Immature natural killer cell (primary cell): ENCODE measurements around the gene MRPL40. TPM values are rescaled to one million over a fixed set of nuclear protein-coding genes. Genes with fewer than 3 reads are reported as not detected.
A peak's percentile ranks its signal among the peaks of the same experiment; 100 is the strongest.

Source experiments
- DNase-seq, 3 donors: peaks; one replicate each; pipeline ENCODE4 v3.0.0; 2022; ENCODE audit warnings: mixed read lengths in 1 of 3
- H3K27ac Mint-ChIP-seq, 6 donors: one replicate each; pipeline ENCODE4 v1.8.0; 2020; ENCODE audit warnings: mixed read lengths in 6 of 6, mild to moderate bottlenecking in 5 of 6, inconsistent platforms in 4 of 6, moderate library complexity in 3 of 6
- H3K27me3 Mint-ChIP-seq, 3 donors: one replicate each; pipeline ENCODE4 v1.8.0; 2020 to 2021; ENCODE audit warnings: low read depth in 3 of 3, mild to moderate bottlenecking in 3 of 3, mixed read lengths in 3 of 3, moderate library complexity in 3 of 3, inconsistent platforms in 1 of 3
- H3K36me3 Mint-ChIP-seq, 3 donors: one replicate each; pipeline ENCODE4 v1.8.0; 2020; ENCODE audit warnings: mixed read lengths in 3 of 3, inconsistent platforms in 2 of 3, mild to moderate bottlenecking in 2 of 3
- H3K4me1 Mint-ChIP-seq, 2 donors: one replicate each; pipeline ENCODE4 v1.8.0; 2020; ENCODE audit warnings: inconsistent platforms in 2 of 2, mild to moderate bottlenecking in 2 of 2, mixed read lengths in 2 of 2, moderate library complexity in 1 of 2
- H3K4me3 Mint-ChIP-seq, 5 donors: one replicate each; pipeline ENCODE4 v1.8.0; 2020; ENCODE audit warnings: mild to moderate bottlenecking in 5 of 5, mixed read lengths in 5 of 5, inconsistent platforms in 3 of 5, moderate library complexity in 3 of 5
- H3K9me3 Mint-ChIP-seq, 6 donors: one replicate each; pipeline ENCODE4 v1.8.0; 2020; ENCODE audit warnings: mild to moderate bottlenecking in 6 of 6, mixed read lengths in 6 of 6, inconsistent platforms in 4 of 6, moderate library complexity in 3 of 6
- polyA plus RNA-seq, 3 donors: library from polyadenylated mRNA; unstranded; fragments of 300-500 nt; fragmentation: Illumina TruSeq; gene quantifications; one replicate each; pipeline ENCODE4 v1.2.3, GENCODE V29; 2021

Gene MRPL40
- polyA plus RNA-seq, 3 donors from 2014 or later, result 64.7 to 85.1 (median 77.9) TPM

DNA sequence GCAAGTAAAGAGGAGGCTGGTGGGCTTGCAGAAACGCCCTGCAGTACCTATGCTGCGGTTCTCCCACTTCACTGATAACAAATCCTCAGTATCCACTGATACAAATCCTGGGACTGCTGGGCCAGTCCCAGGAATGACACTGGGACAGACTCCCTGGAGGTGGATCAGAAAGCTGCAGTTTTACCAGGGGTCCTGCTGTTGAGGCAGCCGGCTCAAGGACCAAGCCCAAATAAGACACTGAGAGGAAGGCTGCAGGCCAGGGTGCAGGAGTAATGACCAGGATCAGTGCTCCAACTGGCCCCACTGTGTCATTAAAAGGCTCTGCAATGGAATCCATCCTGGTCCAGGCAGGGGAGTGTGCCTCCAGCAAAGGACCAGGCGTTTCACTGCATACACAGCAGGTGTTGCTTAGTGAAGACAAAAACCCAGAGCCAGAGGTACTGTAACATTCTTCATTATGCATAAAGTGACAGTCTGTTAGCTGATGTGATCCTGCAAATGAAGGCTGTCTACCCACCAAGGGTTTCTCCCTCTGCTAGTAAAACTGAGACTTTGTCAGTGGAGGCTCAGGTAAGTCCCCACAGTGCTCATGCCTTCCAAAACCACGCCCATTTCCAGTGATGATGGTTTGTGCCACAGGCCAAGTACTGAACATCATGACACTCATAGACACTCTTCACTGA lies 16.5 kb downstream of the MRPL40 start:
- peak overlapping the region; percentile 16 to 98 (median 65) for H3K27ac Mint-ChIP-seq
- H3K27me3 Mint-ChIP-seq, result peaks cover 0 to 9% (median 0%) of the 10 kb centered on the region in 3 donors
- DNase-seq, result no peak
- peaks cover 32 to 44% of the 10 kb centered on the region in 2 donors for H3K4me1 Mint-ChIP-seq
- H3K9me3 Mint-ChIP-seq, result no peaks in the 10 kb centered on the region
- H3K4me3 Mint-ChIP-seq, result peak overlapping the region; percentile 28 to 95 (median 87)
- H3K36me3 Mint-ChIP-seq, result peaks cover 4 to 12% (median 5%) of the 10 kb centered on the region in 3 donors

DNA sequence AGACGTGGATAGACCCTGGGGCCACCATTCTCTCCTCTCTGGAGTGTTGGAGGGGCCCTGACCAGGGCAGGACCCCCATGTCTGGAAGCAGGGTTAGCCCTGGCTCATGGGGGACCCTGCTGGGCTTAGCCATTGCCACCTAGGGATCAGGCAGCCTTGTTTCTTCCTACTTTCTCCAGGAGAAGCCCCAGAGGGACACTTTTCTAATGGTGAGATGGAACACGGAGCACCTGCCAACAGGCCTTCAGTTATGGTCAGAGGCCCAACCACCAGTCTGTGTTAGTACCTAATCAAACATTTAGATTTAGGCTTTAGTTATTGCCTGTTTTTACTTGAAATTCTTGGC lies 17.1 kb downstream of the MRPL40 start:
- peak overlapping the region in 3 of 6 donors; percentile 16 to 29 (median 17) for H3K27ac Mint-ChIP-seq
- peak overlapping the region in 3 of 5 donors; percentile 15 to 27 (median 21) for H3K4me3 Mint-ChIP-seq
- DNase-seq, result no peak
- peaks cover 0 to 9% (median 0%) of the 10 kb centered on the region in 3 donors for H3K27me3 Mint-ChIP-seq
- no peaks in the 10 kb centered on the region for H3K9me3 Mint-ChIP-seq
- peaks cover 4 to 17% (median 10%) of the 10 kb centered on the region in 3 donors for H3K36me3 Mint-ChIP-seq
- peaks cover 27 to 40% of the 10 kb centered on the region in 2 donors for H3K4me1 Mint-ChIP-seq

DNA sequence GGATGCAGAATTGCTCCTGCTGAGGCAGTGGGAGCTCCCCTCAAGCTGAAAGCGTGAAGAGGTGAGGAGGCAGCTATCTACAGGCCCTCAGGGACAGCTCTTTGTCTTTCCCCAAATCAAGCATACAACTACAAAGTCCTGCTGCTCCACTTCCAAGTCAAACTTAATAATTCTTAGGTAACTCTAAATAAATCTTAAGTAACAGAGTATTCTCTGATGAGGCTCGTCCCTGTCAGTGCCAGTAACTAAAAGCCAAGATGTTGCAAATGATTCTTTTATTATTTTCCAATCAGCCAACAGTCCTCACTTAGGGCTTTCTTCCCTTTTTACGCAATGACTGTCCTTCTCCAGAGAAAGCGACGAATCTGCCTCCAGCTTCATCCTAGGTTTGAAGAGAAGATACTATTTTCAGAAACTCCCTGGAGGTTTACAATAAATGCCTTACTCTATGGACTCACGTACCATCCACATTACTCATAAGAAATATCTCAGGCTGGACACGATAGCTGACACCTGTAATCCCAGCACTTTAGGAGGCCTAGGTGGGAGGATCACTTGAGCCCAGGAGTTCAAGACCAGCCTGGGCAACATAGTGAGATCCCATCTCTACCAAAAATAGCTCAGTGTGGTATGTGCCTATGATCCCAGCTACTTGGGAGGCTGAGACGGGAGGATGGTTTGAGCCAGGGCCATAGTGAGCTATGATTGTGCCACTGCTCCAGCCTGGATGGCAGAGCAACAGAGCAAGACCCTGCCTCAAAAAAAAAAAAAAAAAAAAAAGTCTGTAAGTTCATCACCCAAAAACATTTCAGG lies 18.2 kb downstream of the MRPL40 start:
- Mint-ChIP-seq H3K9me3 (no peaks in the 10 kb centered on the region), H3K4me1 (peaks cover 19 to 29% of the 10 kb centered on the region in 2 donors), H3K27me3 (peaks cover 0 to 10% (median 0%) of the 10 kb centered on the region in 3 donors), H3K4me3 (no peak overlapping the region), H3K27ac (peak overlapping the region in 1 of 6 donors; percentile 46), H3K36me3 (peaks cover 4 to 26% (median 12%) of the 10 kb centered on the region in 3 donors)
- DNase-seq, result no peak

DNA sequence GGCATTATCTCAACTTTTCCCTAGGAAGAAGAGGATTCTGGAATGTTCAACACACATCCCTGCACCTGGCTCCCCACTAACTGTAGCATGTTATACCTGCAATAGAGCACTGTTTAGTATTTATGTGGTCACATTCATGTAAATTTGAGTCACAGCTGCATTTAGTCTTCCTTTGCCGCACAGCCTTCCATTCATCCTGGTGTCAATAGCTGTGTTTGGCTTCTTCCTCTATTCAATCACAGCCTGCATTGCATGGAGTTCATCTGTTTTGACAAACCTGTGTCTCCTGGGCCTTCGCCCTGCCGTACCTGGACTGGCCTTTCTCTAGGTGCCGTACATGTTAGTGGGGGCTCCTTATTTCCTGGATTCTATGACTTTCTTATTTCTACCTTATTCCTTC lies 19.2 kb downstream of the MRPL40 start:
- Mint-ChIP-seq H3K27ac (peak overlapping the region in 3 of 6 donors; percentile 31 to 41 (median 38)), H3K4me1 (peaks cover 14 to 21% of the 10 kb centered on the region in 2 donors), H3K4me3 (no peak overlapping the region), H3K36me3 (peaks cover 9 to 32% (median 12%) of the 10 kb centered on the region in 3 donors), H3K27me3 (peaks cover 0 to 10% (median 0%) of the 10 kb centered on the region in 3 donors), H3K9me3 (no peaks in the 10 kb centered on the region)
- DNase-seq, result no peak

DNA sequence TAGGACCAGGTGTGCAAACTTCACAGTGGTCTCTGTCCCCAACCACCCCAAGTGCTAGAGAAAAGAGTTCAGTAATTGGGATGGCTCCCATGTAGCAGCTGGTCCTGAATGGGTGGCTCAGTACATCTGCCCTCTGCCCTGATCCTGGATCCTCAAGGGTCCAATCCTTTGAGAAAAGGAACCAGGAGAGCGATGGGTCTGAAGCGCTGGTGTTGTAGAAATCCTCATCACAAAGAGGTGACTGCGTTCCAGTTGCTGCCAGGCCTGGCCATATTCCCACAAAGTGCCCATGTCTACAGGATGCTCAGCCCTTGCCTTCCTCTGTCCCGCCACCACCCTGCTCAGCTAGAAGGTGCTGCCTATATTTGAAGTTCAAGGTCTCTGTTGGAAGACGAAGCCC lies 21.4 kb downstream of the MRPL40 start:
- Mint-ChIP-seq H3K9me3 (no peaks in the 10 kb centered on the region), H3K4me1 (peaks cover 0 to under 1% of the 10 kb centered on the region in 2 donors), H3K27ac (peak overlapping the region in 2 of 6 donors; percentile 67 to 69), H3K36me3 (peaks cover 14 to 37% (median 17%) of the 10 kb centered on the region in 3 donors), H3K27me3 (peaks cover 0 to 5% (median 0%) of the 10 kb centered on the region in 3 donors), H3K4me3 (no peak overlapping the region)
- DNase-seq, result no peak

DNA sequence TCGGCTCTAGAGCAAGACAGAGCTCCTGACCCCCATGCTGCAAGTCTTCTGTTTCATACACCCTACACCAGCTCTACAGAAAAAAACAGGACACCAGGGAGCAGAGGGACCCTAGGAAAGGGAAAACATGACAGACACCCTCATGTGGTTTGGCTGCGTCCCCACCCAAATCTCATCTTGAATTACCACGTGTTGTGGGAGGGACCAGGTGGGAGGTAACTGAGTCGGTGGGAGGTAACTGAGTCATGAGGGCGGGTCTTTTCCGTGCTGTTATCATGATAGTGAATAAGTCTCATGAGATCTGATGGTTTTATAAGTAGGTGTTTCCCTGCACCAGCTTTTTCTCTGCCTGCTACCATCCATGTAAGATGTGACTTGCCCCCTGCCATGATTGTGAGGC lies 21.8 kb downstream of the MRPL40 start:
- Mint-ChIP-seq H3K36me3 (peaks cover 14 to 37% (median 17%) of the 10 kb centered on the region in 3 donors), H3K4me1 (no peaks in the 10 kb centered on the region), H3K4me3 (no peak overlapping the region), H3K27me3 (peaks cover 0 to 5% (median 0%) of the 10 kb centered on the region in 3 donors), H3K9me3 (no peaks in the 10 kb centered on the region), H3K27ac (peak overlapping the region in 2 of 6 donors; percentile 56 to 69)
- no peak for DNase-seq

DNA sequence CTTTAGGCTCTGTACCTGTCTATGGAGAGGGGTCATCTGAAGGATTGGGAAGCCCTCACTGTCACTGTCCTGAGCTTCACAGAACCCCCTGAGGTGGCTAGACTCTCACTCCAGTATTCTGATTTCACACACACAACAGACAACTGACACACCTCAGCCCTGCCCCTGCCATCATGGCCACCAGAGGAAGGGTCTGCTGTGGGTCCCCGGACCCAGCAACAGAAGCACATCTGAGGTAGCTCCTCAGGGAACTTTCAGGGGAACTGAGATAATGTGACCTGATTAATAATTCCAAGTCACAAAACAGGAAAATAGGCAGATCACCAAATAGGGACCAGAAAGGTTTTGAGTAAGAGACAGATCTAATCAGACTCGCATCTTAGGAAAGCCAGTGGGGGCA lies 22.7 kb downstream of the MRPL40 start:
- Mint-ChIP-seq H3K27ac (no peak overlapping the region), H3K36me3 (peaks cover 15 to 39% (median 17%) of the 10 kb centered on the region in 3 donors), H3K9me3 (no peaks in the 10 kb centered on the region)

GRCh38 chr22:19455585-19456370 lies 23.4 kb downstream of the MRPL40 start:
- peak overlapping the region in 1 of 6 donors; percentile 48 for H3K27ac Mint-ChIP-seq

More for the DNA sequence above, 22.7 kb downstream of the MRPL40 start:
- Mint-ChIP-seq H3K4me3 (no peak overlapping the region), H3K27me3 (peaks cover 0 to 5% (median 0%) of the 10 kb centered on the region in 3 donors), H3K4me1 (no peaks in the 10 kb centered on the region)
- no peak for DNase-seq

DNA sequence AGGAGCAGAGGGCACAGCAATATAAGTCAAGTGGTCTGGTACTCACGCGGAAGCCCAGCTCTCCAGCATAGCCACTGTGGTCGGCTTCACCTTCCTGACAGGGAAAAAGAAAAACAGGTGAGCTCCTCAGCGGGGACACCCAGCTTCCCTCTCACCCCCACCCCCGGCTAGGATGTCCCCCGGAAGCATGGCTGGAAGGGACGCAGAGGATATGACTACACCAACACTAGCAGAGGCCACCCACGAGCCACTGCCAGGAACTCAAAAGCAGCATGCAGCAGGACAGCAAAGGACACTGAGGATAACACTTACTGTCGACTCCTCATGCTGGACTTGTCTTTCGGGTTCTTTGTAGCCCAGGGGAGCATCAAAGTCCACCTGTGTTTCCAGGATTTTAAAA lies 24.2 kb downstream of the MRPL40 start:
- no peak overlapping the region for H3K4me3 Mint-ChIP-seq
- no peak for DNase-seq

More at GRCh38 chr22:19455585-19456370, 23.4 kb downstream of the MRPL40 start:
- Mint-ChIP-seq H3K36me3 (peaks cover 17 to 39% (median 17%) of the 10 kb centered on the region in 3 donors), H3K9me3 (no peaks in the 10 kb centered on the region), H3K27me3 (peaks cover 0 to 5% (median 0%) of the 10 kb centered on the region in 3 donors), H3K4me3 (no peak overlapping the region), H3K4me1 (no peaks in the 10 kb centered on the region)
- no peak for DNase-seq

DNA sequence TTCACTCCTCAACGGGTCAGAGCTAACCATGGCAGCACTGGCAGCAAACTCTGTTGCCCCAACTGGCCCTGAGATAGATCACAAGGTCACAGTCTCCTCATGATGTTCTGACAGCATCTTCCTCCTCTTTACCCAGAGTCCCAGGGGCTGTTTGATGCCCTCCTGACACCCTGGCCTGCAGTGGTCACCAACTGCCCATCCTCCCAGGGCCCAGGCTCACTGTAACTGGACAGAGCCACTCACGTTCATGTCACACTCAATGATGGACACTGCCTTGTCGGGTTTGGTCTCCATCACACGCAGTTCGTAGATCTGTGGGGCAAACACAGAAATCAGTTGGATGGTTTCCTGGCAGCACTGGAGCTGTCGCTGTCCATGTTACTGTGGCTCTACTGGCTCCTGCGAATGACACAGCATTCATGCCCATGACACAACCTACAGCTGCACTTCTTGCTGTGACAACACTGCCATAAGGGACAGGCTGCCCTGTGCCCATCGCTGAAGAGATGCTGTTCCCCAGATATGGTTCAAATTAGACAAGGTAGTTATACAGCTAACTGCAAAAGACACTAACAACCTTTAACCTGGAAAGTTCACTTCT lies 25.6 kb downstream of the MRPL40 start:
- DNase-seq, result no peak
- H3K4me3 Mint-ChIP-seq, result no peak overlapping the region
- H3K9me3 Mint-ChIP-seq, result no peaks in the 10 kb centered on the region
- H3K4me1 Mint-ChIP-seq, result no peaks in the 10 kb centered on the region
- H3K27me3 Mint-ChIP-seq, result peaks cover 0 to 3% (median 0%) of the 10 kb centered on the region in 3 donors
- H3K36me3 Mint-ChIP-seq, result peaks cover 13 to 42% (median 21%) of the 10 kb centered on the region in 3 donors
- H3K27ac Mint-ChIP-seq, result no peak overlapping the region

More for the DNA sequence above, 24.2 kb downstream of the MRPL40 start:
- H3K4me1 Mint-ChIP-seq, result no peaks in the 10 kb centered on the region
- peak overlapping the region in 2 of 6 donors; percentile 46 to 48 for H3K27ac Mint-ChIP-seq
- H3K36me3 Mint-ChIP-seq, result peaks cover 17 to 41% (median 22%) of the 10 kb centered on the region in 3 donors
- no peaks in the 10 kb centered on the region for H3K9me3 Mint-ChIP-seq
- H3K27me3 Mint-ChIP-seq, result peaks cover 0 to 3% (median 0%) of the 10 kb centered on the region in 3 donors

DNA sequence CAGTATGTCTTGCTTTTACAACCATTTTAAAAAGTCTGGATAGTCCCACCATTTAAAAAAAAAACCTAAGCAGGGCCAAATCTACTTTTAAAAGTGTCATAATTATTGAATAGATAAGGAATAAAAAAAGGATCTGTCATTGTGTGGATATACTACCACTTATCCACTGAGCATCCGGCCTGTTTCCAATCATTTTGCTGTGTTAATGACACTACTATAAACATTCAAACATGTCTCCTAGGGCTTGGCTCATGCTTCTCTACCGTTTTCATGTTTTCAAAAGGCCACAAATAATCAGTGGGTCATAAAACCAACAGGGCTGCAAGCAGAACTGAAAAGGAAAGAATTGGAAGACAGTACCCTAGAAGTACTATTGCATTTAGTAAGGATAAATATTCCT lies 27.7 kb downstream of the MRPL40 start:
- no peak overlapping the region for H3K27ac Mint-ChIP-seq
- peaks cover 0 to 1% of the 10 kb centered on the region in 2 donors for H3K4me1 Mint-ChIP-seq
- DNase-seq, result no peak
- no peak overlapping the region for H3K4me3 Mint-ChIP-seq
- H3K9me3 Mint-ChIP-seq, result no peaks in the 10 kb centered on the region
- peaks cover 17 to 41% (median 17%) of the 10 kb centered on the region in 3 donors for H3K36me3 Mint-ChIP-seq
- H3K27me3 Mint-ChIP-seq, result peaks cover 0 to 3% (median 2%) of the 10 kb centered on the region in 3 donors

GRCh38 chr22:19461506-19461905 lies 29.2 kb downstream of the MRPL40 start:
- Mint-ChIP-seq H3K4me3 (no peak overlapping the region), H3K4me1 (peaks cover 0 to 1% of the 10 kb centered on the region in 2 donors), H3K36me3 (peaks cover 18 to 41% (median 23%) of the 10 kb centered on the region in 3 donors), H3K27me3 (peaks cover 0 to 2% (median 2%) of the 10 kb centered on the region in 3 donors), H3K27ac (no peak overlapping the region), H3K9me3 (no peaks in the 10 kb centered on the region)
- DNase-seq, result no peak

DNA sequence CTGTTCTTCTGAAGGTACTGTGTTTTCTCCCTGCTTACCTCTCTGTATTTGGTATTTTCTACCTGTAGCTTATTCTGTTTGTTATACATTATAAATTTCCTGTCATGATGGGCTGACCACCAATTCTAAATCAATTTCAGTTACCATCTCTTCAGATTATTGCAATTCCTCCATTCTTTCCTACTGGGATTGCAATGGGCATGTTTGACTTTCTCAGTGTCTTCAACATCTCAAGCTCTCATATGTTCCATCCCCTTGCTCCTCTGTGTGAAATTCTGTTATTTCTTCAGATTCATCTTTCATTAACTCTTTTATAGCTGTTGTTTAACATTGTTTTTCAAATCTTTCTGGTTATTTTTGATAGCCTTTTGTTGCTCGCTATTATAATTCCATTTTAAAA lies 30.7 kb downstream of the MRPL40 start:
- DNase-seq, result no peak
- no peaks in the 10 kb centered on the region for H3K9me3 Mint-ChIP-seq
- H3K4me3 Mint-ChIP-seq, result no peak overlapping the region
- peak overlapping the region in 1 of 6 donors; percentile 10 for H3K27ac Mint-ChIP-seq
- H3K27me3 Mint-ChIP-seq, result peaks cover 0 to 5% (median 2%) of the 10 kb centered on the region in 3 donors
- H3K36me3 Mint-ChIP-seq, result peaks cover 13 to 44% (median 22%) of the 10 kb centered on the region in 3 donors
- peaks cover 0 to 1% of the 10 kb centered on the region in 2 donors for H3K4me1 Mint-ChIP-seq
